ENCODE data around the gene MORN1. TPM values are rescaled to one million over a fixed set of nuclear protein-coding genes. Genes with fewer than 3 reads are reported as not detected.

The MORN1 gene
- polyA plus RNA-seq, 1 of the 3 experiments (the other 2 are of a cell fraction), result 16.3 TPM

DNA sequence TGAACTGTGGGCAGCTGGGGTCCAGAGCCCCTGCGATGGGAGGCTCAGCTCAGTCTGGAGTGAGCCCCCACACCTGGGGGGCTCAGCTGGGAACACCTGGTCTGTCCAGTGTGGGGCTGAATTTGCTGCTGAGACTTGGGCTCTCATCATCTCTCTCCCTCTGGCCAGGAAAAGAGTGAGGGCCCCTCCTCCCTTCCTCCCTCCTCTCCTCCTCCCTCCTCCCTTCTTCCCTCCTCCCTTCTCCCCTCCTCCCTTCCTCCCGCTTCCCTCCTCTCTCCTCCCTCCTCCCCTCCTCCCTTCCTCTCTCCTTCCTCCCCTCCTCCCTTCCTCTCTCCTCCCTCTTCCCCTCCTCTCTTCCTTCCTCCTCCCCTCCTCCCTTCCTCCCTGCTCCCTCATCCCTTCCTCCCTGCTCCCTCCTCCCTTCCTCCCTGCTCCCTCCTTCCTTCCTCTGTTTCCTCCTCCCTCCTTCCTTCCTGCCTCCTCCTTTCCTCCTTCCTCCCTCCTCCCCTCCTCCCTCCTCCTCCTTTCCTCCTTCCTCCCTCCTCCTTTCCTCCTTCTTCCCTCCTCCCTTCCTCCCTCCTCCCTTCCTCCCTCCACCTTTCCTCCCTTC, 44.5 kb upstream of the MORN1 start:
- Histone ChIP-seq H3K9me3 (no peaks in the 10 kb centered on the region), H2AFZ (ENCODE audit: low read depth) (no peak overlapping the region), H3K9ac (no peak overlapping the region), H3F3A (replicated peaks; ENCODE audit: insufficient read depth) (no peaks in the 10 kb centered on the region), H3K79me2 (ENCODE audit: insufficient read depth) (no peaks in the 10 kb centered on the region), H3K4me3 (ENCODE audit: low read depth in 2 of 2, low read length in 1 of 2) (no peak overlapping the region), H4K20me1 (ENCODE audit: insufficient read depth) (no peaks in the 10 kb centered on the region), H3K27me3 (ENCODE audit: insufficient read depth) (peaks cover 11% of the 10 kb centered on the region), H3K27ac (ENCODE audit: low read depth in 2 of 2, low read length in 1 of 2) (no peak overlapping the region), H3K9me2 (no peaks in the 10 kb centered on the region), H3K36me3 (replicated peaks in 1 of 2; ENCODE audit: control insufficient read depth in 1 of 2, insufficient read depth in 2 of 2, low read length in 1 of 2) (no peaks in the 10 kb centered on the region), H3K4me2 (no peak overlapping the region), H3K4me1 (ENCODE audit: control insufficient read depth in 1 of 2, insufficient read depth in 2 of 2, low read depth in 1 of 2, low read length in 1 of 2) (peaks cover 0 to 3% of the 10 kb centered on the region in 2 experiments; a peak in 1 of 4 replicates)
- CTCF ChIA-PET, result no interaction called here
- 22% methylated on average over 1 of the region's 2 CpGs for WGBS (ENCODE audit: low lambda C conversion rate)
- TF ChIP-seq MXI1 (IDR thresholded peaks at IDR 0.05; ENCODE audit: low read depth, low read length) (no peak), TAF1 (IDR thresholded peaks at IDR 0.05; ENCODE audit: borderline replicate concordance, low read depth, low read length) (no peak), ELF1 (IDR thresholded peaks at IDR 0.05) (no peak), RAD21 (IDR thresholded peaks at IDR 0.05; ENCODE audit: low read length) (no peak), FOXJ3 (CRISPR knock-in tag; IDR thresholded peaks at IDR 0.05) (no peak), FOSL2 (IDR thresholded peaks at IDR 0.05; ENCODE audit: borderline replicate concordance, low read depth) (no peak), GABPA (IDR thresholded peaks at IDR 0.05; ENCODE audit: low read depth) (no peak), TEAD4 (IDR thresholded peaks at IDR 0.05; ENCODE audit: borderline replicate concordance, insufficient read depth) (no peak), SIN3A (IDR thresholded peaks at IDR 0.05; ENCODE audit: borderline replicate concordance, low read depth, low read length) (no peak), RCOR1 (IDR thresholded peaks at IDR 0.05; ENCODE audit: low read length) (no peak), TCF12 (IDR thresholded peaks at IDR 0.05) (no peak), YY1 (IDR thresholded peaks at IDR 0.05; ENCODE audit: low read depth) (no peak), RFX5 (IDR thresholded peaks at IDR 0.05; ENCODE audit: low read length) (no peak), JUND (IDR thresholded peaks at IDR 0.05) (no peak), NRF1 (IDR thresholded peaks at IDR 0.05; ENCODE audit: low read depth, low read length) (no peak)
- TF ChIP-seq, protein P1, sequence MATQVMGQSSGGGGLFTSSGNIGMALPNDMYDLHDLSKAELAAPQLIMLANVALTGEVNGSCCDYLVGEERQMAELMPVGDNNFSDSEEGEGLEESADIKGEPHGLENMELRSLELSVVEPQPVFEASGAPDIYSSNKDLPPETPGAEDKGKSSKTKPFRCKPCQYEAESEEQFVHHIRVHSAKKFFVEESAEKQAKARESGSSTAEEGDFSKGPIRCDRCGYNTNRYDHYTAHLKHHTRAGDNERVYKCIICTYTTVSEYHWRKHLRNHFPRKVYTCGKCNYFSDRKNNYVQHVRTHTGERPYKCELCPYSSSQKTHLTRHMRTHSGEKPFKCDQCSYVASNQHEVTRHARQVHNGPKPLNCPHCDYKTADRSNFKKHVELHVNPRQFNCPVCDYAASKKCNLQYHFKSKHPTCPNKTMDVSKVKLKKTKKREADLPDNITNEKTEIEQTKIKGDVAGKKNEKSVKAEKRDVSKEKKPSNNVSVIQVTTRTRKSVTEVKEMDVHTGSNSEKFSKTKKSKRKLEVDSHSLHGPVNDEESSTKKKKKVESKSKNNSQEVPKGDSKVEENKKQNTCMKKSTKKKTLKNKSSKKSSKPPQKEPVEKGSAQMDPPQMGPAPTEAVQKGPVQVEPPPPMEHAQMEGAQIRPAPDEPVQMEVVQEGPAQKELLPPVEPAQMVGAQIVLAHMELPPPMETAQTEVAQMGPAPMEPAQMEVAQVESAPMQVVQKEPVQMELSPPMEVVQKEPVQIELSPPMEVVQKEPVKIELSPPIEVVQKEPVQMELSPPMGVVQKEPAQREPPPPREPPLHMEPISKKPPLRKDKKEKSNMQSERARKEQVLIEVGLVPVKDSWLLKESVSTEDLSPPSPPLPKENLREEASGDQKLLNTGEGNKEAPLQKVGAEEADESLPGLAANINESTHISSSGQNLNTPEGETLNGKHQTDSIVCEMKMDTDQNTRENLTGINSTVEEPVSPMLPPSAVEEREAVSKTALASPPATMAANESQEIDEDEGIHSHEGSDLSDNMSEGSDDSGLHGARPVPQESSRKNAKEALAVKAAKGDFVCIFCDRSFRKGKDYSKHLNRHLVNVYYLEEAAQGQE (IDR thresholded peaks at IDR 0.05; ENCODE audit: low read depth, low read length), result no peak
- TF ChIP-seq, protein P2, sequence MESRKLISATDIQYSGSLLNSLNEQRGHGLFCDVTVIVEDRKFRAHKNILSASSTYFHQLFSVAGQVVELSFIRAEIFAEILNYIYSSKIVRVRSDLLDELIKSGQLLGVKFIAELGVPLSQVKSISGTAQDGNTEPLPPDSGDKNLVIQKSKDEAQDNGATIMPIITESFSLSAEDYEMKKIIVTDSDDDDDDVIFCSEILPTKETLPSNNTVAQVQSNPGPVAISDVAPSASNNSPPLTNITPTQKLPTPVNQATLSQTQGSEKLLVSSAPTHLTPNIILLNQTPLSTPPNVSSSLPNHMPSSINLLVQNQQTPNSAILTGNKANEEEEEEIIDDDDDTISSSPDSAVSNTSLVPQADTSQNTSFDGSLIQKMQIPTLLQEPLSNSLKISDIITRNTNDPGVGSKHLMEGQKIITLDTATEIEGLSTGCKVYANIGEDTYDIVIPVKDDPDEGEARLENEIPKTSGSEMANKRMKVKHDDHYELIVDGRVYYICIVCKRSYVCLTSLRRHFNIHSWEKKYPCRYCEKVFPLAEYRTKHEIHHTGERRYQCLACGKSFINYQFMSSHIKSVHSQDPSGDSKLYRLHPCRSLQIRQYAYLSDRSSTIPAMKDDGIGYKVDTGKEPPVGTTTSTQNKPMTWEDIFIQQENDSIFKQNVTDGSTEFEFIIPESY (IDR thresholded peaks at IDR 0.05; ENCODE audit: borderline replicate concordance, low read depth), result no peak
- no peak for DNase-seq
- POLR2A ChIA-PET, result no interaction called here

Measured in SK-N-SH (cell line).